HG02852 (cell line): ENCODE data around the gene GNPDA1.

Experiments
- ATAC-seq: cut with Tn5 transposase; IDR thresholded peaks from one replicate; pipeline ENCODE4 v1.9.1; 2021; ENCODE audit warnings: mild to moderate bottlenecking, moderate library complexity; ENCODE audit not compliant: unreplicated experiment

The GNPDA1 gene

GRCh38 chr5:142024771-142025304 lies 12.0 kb upstream of the GNPDA1 start:
- ATAC-seq = peak; percentile 100

- ATAC-seq = no peak
Measured at GRCh38 chr5:142023836-142024235, 11.0 kb upstream of the GNPDA1 start.

- ATAC-seq = no peak
Measured at GRCh38 chr5:142020122-142020659, 7.4 kb upstream of the GNPDA1 start.

- ATAC-seq = no peak
Measured at GRCh38 chr5:142017832-142018427, 5.1 kb upstream of the GNPDA1 start.

GRCh38 chr5:142016556-142016955 lies 3.7 kb upstream of the GNPDA1 start:
- peak; percentile 20 for ATAC-seq

GRCh38 chr5:142015781-142016533 lies 3.1 kb upstream of the GNPDA1 start:
- peak; percentile 18 for ATAC-seq

GRCh38 chr5:142014911-142015584 lies 2.2 kb upstream of the GNPDA1 start:
- ATAC-seq = no peak

- no peak for ATAC-seq
Measured at GRCh38 chr5:142013734-142014521, 1.1 kb upstream of the GNPDA1 start.

- ATAC-seq = no peak
Measured at GRCh38 chr5:142012186-142012785, 541 bp downstream of the GNPDA1 start.

GRCh38 chr5:142011572-142012185 lies 1.1 kb downstream of the GNPDA1 start:
- ATAC-seq = no peak

GRCh38 chr5:142009886-142010285 lies 2.9 kb downstream of the GNPDA1 start:
- no peak for ATAC-seq

GRCh38 chr5:142008813-142009212 lies 4.0 kb downstream of the GNPDA1 start:
- no peak for ATAC-seq

- no peak for ATAC-seq
Measured at GRCh38 chr5:142007237-142007544, 5.6 kb downstream of the GNPDA1 start.

- peak; percentile 66 for ATAC-seq
Measured at GRCh38 chr5:142006363-142007236, 6.2 kb downstream of the GNPDA1 start.

- ATAC-seq = no peak
Measured at GRCh38 chr5:142003266-142003800, 9.5 kb downstream of the GNPDA1 start.

- peak; percentile 55 for ATAC-seq
Measured at GRCh38 chr5:142000704-142001484, 11.9 kb downstream of the GNPDA1 start.

- ATAC-seq = no peak
Measured at GRCh38 chr5:142000173-142000572, 12.7 kb downstream of the GNPDA1 start.

- ATAC-seq = no peak
Measured at GRCh38 chr5:141997358-141997960, 15.4 kb downstream of the GNPDA1 start.
